GM23338 (cell line): ENCODE data around the gene SEMA4F. TPM values are rescaled to one million over a fixed set of nuclear protein-coding genes. Genes with fewer than 3 reads are reported as not detected.

Experiments
- ATAC-seq: fragments of 200-7000 bp; cut with Tn5 transposase; 3 replicates; pipeline ENCODE4 v1.9.1; 2020
- DNase-seq: peaks from one replicate; pipeline ENCODE4 v3.0.0-alpha.2; 2015; ENCODE audit warnings: low spot score
- H2AFZ ChIP-seq: fragments of 200-600 bp; sonication (generic); 2 replicates; pipeline ENCODE4 v1.8.0; 2016; ENCODE audit warnings: antibody characterized with exemption, mild to moderate bottlenecking, moderate library complexity
- H3F3A ChIP-seq: fragments of 200-600 bp; sonication (generic); replicated peaks from 2 replicates; pipeline ENCODE4 v1.8.0; 2017; ENCODE audit warnings: antibody characterized with exemption, mixed run types, low read depth
- H3K27ac ChIP-seq: fragments of 200-600 bp; sonication (generic); 2 replicates; pipeline ENCODE4 v1.6.1; 2016; ENCODE audit warnings: low read depth
- H3K27me3 ChIP-seq: fragments of 200-600 bp; sonication (generic); 2 replicates; pipeline ENCODE4 v1.8.0; 2016; ENCODE audit warnings: mild to moderate bottlenecking, mixed run types, moderate library complexity; ENCODE audit not compliant: insufficient read depth
- H3K36me3 ChIP-seq: fragments of 200-600 bp; sonication (generic); 2 replicates; pipeline ENCODE4 v1.8.0; 2016; ENCODE audit warnings: mild to moderate bottlenecking; ENCODE audit not compliant: insufficient read depth
- H3K4me1 ChIP-seq: fragments of 200-600 bp; sonication (generic); 2 replicates; pipeline ENCODE4 v1.8.0; 2016; ENCODE audit warnings: mild to moderate bottlenecking, moderate library complexity; ENCODE audit not compliant: insufficient read depth
- H3K4me2 ChIP-seq: fragments of 200-600 bp; sonication (generic); 2 replicates; pipeline ENCODE4 v1.7.1; 2017; ENCODE audit warnings: mixed run types
- H3K4me3 ChIP-seq: fragments of 200-600 bp; sonication (generic); 2 replicates; pipeline ENCODE4 v1.6.1; 2016; ENCODE audit warnings: mixed run types
- H3K79me2 ChIP-seq: fragments of 200-600 bp; sonication (generic); replicated peaks from 2 replicates; pipeline ENCODE4 v1.8.0; 2017; ENCODE audit warnings: mild to moderate bottlenecking; ENCODE audit not compliant: insufficient read depth
- H3K9me2 ChIP-seq: fragments of 200-600 bp; sonication (generic); 2 replicates; pipeline ENCODE4 v1.8.0; 2017; ENCODE audit not compliant: insufficient read depth
- H4K20me1 ChIP-seq: fragments of 200-600 bp; sonication (generic); replicated peaks from 2 replicates; pipeline ENCODE4 v1.8.0; 2017; ENCODE audit warnings: mild to moderate bottlenecking; ENCODE audit not compliant: insufficient read depth
- H3K27ac Mint-ChIP-seq: 2 replicates; pipeline ENCODE4 v1.8.0; 2020; ENCODE audit warnings: inconsistent platforms, mild to moderate bottlenecking, moderate library complexity, mixed read lengths
- H3K27me3 Mint-ChIP-seq: 3 replicates; pipeline ENCODE4 v1.8.0; 2022; ENCODE audit warnings: low read depth, mild to moderate bottlenecking, moderate library complexity, mixed read lengths, inconsistent platforms; ENCODE audit not compliant: insufficient read depth, poor library complexity
- H3K36me3 Mint-ChIP-seq: 3 replicates; pipeline ENCODE4 v1.8.0; 2021; ENCODE audit warnings: low read depth, mild to moderate bottlenecking, inconsistent platforms, moderate library complexity, mixed read lengths
- H3K4me1 Mint-ChIP-seq: 3 replicates; pipeline ENCODE4 v1.8.0; 2020; ENCODE audit warnings: mild to moderate bottlenecking, inconsistent platforms, mixed read lengths
- H3K4me3 Mint-ChIP-seq: 3 replicates; pipeline ENCODE4 v1.8.0; 2021; ENCODE audit warnings: moderate library complexity, mild to moderate bottlenecking, inconsistent platforms, mixed read lengths
- H3K9me3 Mint-ChIP-seq: 3 replicates; pipeline ENCODE4 v1.8.0; 2020; ENCODE audit warnings: moderate library complexity, mild to moderate bottlenecking, inconsistent platforms, mixed read lengths
- ETS1 ChIP-seq: IDR thresholded peaks from 2 replicates; pipeline ENCODE4 v1.6.1; 2016; ENCODE audit warnings: antibody characterized with exemption
- EZH2 ChIP-seq: fragments of 200-600 bp; sonication (generic); IDR thresholded peaks from one replicate; pipeline ENCODE4 v1.8.0; 2017; ENCODE audit warnings: antibody characterized with exemption, mild to moderate bottlenecking, low read depth; ENCODE audit not compliant: unreplicated experiment
- EZH2phosphoT487 ChIP-seq: fragments of 200-600 bp; sonication (generic); IDR thresholded peaks from one replicate; pipeline ENCODE4 v1.8.1; 2018; ENCODE audit warnings: antibody characterized with exemption; ENCODE audit not compliant: unreplicated experiment
- JUNB ChIP-seq: IDR thresholded peaks from one replicate; pipeline ENCODE4 v1.6.1; 2016; ENCODE audit warnings: antibody characterized with exemption; ENCODE audit not compliant: unreplicated experiment
- NANOG ChIP-seq: IDR thresholded peaks from 2 replicates; pipeline ENCODE4 v1.6.1; 2016; ENCODE audit warnings: antibody characterized with exemption, borderline replicate concordance
- POLR2AphosphoS5 ChIP-seq: IDR thresholded peaks from 2 replicates; pipeline ENCODE4 v1.6.1; 2016; ENCODE audit warnings: antibody characterized with exemption, low read depth
- ZNF114 ChIP-seq: fragments of 250-450 bp; sonication (Bioruptor Pico); IDR thresholded peaks from 2 replicates; pipeline ENCODE4 v1.5.0; 2020; ENCODE audit warnings: mild to moderate bottlenecking, moderate library complexity
- ZNF331 ChIP-seq: fragments of 250-450 bp; sonication (Bioruptor Pico); IDR thresholded peaks from 2 replicates; pipeline ENCODE4 v1.5.0; 2020; ENCODE audit warnings: low read depth, mild to moderate bottlenecking, moderate library complexity
- polyA plus RNA-seq: library from polyadenylated mRNA; unstranded; fragments of >200 nt; fragmentation: Nextera tagmentation; extraction: Ambion mirVana; gene quantifications from 2 replicates; pipeline ENCODE4 v1.2.1, GENCODE V29; 2016
- total RNA-seq: library from RNA; depleted of rRNA; stranded (reverse); fragments of >200 nt; shearing (Covaris generic); gene quantifications from 2 replicates; pipeline ENCODE4 v1.2.3, GENCODE V29; 2014
- TF ChIP-seq, protein P1 (sequence below): IDR thresholded peaks from one replicate; pipeline ENCODE4 v1.6.1; 2018; ENCODE audit warnings: antibody characterized with exemption; ENCODE audit not compliant: unreplicated experiment

SEMA4F gene
- total and polyA plus RNA-seq, 2 experiments from 2014 or later: 2.2 to 3.2 TPM

GRCh38 chr2:74655579-74655978 lies 1.5 kb downstream of the SEMA4F start:
- H3K79me2 ChIP-seq: no peaks in the 10 kb centered on the region
- Mint-ChIP-seq H3K27ac (no peak overlapping the region), H3K9me3 (0 out of 3 replicates have a peak, but pooled peaks cover 5% of the 10 kb centered on the region), H3K4me1 (peaks cover 4% of the 10 kb centered on the region), H3K36me3 (no peaks in the 10 kb centered on the region), H3K27me3 (peaks cover 30% of the 10 kb centered on the region), H3K4me3 (no peak overlapping the region)
- 0 out of 2 replicates have a peak, but pooled peaks cover 4% of the 10 kb centered on the region for H3F3A ChIP-seq
- no peak overlapping the region for H3K4me3 ChIP-seq
- H3K9me2 ChIP-seq: peaks cover 7% of the 10 kb centered on the region; the same call in 1 of the 2 replicates
- H3K4me2 ChIP-seq: no peak overlapping the region
- H4K20me1 ChIP-seq: peaks cover 4% of the 10 kb centered on the region; the same call in 1 of the 2 replicates
- H2AFZ ChIP-seq: no peak overlapping the region
- DNase-seq (no peak), ATAC-seq (no peak)
- no peak overlapping the region for H3K27ac ChIP-seq
- TF ChIP-seq POLR2AphosphoS5 (no peak), ZNF114 (CRISPR knock-in tag) (no peak), ETS1 (no peak), ZNF331 (CRISPR knock-in tag) (no peak), NANOG (no peak), EZH2phosphoT487 (no peak), EZH2 (no peak)
- no peaks in the 10 kb centered on the region for H3K36me3 ChIP-seq
- peaks cover 3% of the 10 kb centered on the region; the same call in 1 of the 2 replicates for H3K4me1 ChIP-seq
- H3K27me3 ChIP-seq: peaks cover 27% of the 10 kb centered on the region

DNA sequence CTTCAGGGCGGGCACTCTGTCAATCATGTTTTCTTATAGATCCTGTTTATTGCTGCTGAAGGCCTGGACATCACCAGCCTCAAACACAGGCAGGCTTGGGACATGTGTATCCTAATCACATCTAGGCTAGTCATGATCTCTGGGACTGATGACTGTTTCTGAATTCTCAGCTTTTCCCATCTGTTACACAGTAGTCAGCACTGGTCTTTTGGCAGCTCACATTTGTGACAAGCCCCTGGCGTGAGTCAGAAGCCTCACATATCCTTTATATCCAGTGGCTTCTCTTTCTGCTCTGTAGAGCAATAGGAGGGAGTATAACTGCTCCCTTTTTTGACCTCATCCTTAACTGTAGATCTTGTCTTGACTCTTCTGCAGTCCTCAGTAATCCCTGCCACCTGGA lies 4.5 kb downstream of the SEMA4F start:
- ATAC-seq (no peak), DNase-seq (no peak)
- no peak overlapping the region for H3K4me3 Mint-ChIP-seq
- Histone ChIP-seq H3K79me2 (no peaks in the 10 kb centered on the region), H4K20me1 (peaks cover 4% of the 10 kb centered on the region; the same call in 1 of the 2 replicates), H3K27ac (no peak overlapping the region), H3K4me1 (peaks cover 1% of the 10 kb centered on the region; the same call in 1 of the 2 replicates), H3K27me3 (peaks cover 27% of the 10 kb centered on the region), H3K4me3 (no peak overlapping the region), H3K4me2 (no peak overlapping the region), H3K36me3 (no peaks in the 10 kb centered on the region), H2AFZ (no peak overlapping the region), H3F3A (0 out of 2 replicates have a peak, but pooled peaks cover 4% of the 10 kb centered on the region), H3K9me2 (no peaks in the 10 kb centered on the region)
- no peaks in the 10 kb centered on the region for H3K36me3 Mint-ChIP-seq
- peaks cover 28% of the 10 kb centered on the region for H3K27me3 Mint-ChIP-seq
- peaks cover 4% of the 10 kb centered on the region for H3K4me1 Mint-ChIP-seq
- H3K9me3 Mint-ChIP-seq: no peaks in the 10 kb centered on the region
- H3K27ac Mint-ChIP-seq: no peak overlapping the region
- TF ChIP-seq EZH2 (no peak), ZNF114 (CRISPR knock-in tag) (no peak), ETS1 (no peak), NANOG (no peak), EZH2phosphoT487 (no peak), ZNF331 (CRISPR knock-in tag) (no peak), JUNB (no peak)
- TF ChIP-seq, protein P1, sequence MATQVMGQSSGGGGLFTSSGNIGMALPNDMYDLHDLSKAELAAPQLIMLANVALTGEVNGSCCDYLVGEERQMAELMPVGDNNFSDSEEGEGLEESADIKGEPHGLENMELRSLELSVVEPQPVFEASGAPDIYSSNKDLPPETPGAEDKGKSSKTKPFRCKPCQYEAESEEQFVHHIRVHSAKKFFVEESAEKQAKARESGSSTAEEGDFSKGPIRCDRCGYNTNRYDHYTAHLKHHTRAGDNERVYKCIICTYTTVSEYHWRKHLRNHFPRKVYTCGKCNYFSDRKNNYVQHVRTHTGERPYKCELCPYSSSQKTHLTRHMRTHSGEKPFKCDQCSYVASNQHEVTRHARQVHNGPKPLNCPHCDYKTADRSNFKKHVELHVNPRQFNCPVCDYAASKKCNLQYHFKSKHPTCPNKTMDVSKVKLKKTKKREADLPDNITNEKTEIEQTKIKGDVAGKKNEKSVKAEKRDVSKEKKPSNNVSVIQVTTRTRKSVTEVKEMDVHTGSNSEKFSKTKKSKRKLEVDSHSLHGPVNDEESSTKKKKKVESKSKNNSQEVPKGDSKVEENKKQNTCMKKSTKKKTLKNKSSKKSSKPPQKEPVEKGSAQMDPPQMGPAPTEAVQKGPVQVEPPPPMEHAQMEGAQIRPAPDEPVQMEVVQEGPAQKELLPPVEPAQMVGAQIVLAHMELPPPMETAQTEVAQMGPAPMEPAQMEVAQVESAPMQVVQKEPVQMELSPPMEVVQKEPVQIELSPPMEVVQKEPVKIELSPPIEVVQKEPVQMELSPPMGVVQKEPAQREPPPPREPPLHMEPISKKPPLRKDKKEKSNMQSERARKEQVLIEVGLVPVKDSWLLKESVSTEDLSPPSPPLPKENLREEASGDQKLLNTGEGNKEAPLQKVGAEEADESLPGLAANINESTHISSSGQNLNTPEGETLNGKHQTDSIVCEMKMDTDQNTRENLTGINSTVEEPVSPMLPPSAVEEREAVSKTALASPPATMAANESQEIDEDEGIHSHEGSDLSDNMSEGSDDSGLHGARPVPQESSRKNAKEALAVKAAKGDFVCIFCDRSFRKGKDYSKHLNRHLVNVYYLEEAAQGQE: no peak
